Activated naive CD8-positive, alpha-beta T cell treated with anti-CD3 and anti-CD28 coated beads, Interleukin-2, amount 50 U/mL, for 16 hours (primary cell): ENCODE measurements around the gene EHD3.

ENCODE experiments used
- DNase-seq: peaks from one replicate; pipeline ENCODE4 v3.0.0-alpha.2; 2020; ENCODE audit warnings: low read depth, low spot score

EHD3 gene

DNA sequence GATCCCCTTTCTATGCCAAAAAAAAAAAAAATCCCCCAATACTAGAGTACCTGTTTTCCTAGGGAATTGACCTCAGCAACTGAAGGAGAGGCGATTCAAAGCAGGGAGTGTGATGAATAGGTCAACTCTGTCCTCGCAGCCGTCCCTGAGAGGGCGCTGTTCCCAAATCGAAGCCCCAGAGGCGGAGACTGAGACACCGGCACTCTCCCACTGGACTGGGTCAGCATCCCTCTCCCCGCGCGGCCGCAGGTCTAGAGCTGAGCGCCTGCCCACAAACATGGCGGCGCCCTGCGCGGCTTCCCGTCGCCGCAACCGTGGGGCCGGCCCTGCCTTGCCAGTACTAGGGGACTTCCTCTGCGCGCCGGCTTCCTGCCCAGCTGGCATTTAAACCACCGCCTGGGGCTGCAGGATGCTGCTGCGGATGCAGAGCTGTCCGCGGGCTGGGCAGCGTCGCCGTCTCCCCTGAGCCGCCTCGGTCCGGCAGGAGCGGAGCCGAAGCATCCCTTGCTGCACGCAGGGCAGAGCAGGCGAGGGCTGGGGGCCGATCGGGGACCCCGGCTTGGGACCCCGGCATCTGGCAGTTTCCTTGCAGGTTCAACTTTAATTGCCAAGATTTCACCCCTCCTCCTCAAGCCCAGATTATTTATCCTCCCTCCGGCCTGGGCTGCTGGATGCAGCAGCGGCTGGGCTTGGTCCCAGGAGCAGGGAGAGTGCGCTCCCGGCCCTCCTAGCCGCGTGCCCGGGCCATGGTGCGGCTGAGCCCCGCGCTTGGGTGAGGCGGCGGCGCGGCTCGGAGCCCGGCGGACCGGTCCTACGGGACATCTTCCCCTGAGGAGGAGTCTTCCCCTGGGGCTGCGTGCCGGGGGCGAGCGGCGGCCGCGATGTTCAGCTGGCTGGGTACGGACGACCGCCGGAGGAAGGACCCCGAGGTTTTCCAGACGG lies at the start of gene EHD3:
EHD3 (plus strand) TSS at position 412 of the 942 bp plus-strand sequence; CDS start at position 882, 470 bp downstream.
- DNase-seq = peak; percentile 52

DNA sequence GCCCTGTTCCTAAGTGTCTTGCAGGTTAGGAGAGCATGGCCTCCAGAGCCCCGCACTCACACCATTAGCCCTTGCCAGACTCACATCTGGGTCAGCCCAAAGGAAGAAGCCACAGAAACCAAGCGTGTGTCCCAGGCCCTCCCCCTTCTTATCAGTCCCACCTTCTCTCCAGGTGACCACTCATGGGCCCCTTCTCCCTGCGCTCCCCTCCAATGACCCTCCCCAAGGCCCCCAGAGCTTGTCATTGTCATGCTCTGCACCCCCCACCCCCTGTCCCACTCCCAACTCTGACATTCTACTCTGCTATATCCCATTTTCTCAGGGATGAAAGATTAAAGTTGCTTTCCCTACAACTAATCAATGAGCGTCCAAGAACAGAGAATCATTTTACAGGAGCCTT lies 46.8 kb upstream of the EHD3 start:
- DNase-seq = no peak

DNA sequence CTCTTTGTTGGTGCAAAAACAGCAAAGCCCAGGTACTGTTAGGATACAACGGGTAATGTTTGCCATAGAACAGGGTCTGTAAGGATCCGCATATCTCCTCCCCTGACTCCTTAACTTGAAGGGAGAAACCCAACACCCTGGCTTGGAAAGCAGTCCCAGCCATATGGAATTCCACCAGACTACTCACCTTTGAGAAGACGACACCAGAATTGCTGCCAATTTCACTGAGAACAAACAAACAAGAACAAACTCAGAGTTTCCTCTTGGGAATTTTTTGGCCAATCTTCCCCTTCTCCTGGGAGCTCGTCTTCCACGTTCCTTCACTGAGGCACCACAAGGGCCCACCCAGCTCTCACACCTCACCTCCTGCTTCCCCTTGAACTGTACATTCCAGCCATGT lies 45.8 kb upstream of the EHD3 start:
- DNase-seq = no peak

DNA sequence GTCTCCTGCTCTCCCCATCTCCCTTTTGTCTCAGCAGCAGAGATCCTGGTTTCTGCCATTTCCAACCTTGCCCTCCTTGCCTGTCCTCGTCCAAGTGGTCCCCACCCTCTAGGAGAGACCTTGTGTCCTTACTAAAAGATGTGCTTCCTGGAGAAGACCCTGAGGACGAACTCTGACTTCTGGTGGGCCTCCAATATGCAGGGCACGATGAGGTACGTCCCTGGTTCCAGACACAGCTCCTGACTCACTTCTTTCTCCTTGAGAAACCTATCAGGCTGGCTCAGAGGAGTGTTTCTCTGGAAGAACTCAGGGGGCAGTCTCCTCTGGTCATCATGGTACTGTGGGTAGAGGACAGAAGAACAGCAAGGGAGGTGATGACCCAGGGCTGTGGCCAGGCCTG lies 44.8 kb upstream of the EHD3 start:
- DNase-seq = no peak

DNA sequence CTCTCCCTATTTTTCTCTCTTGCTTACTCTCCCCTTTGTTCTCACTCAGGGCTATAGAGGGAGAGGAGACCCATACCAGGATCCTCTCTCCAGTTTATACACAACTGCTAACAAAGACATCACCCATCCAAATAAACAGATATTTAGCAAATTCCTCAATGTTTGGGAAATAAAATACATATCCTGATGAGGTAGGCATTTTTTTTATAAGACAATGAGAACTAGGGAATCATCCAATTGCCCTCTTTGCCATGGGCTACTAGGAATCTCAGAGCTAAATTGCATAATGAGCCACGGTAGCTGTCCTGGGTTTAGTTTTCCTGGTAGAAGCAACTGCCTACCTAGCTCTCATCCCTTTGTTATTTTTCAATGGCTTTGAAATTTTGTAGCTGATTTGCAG lies 43.8 kb upstream of the EHD3 start:
- DNase-seq = no peak

DNA sequence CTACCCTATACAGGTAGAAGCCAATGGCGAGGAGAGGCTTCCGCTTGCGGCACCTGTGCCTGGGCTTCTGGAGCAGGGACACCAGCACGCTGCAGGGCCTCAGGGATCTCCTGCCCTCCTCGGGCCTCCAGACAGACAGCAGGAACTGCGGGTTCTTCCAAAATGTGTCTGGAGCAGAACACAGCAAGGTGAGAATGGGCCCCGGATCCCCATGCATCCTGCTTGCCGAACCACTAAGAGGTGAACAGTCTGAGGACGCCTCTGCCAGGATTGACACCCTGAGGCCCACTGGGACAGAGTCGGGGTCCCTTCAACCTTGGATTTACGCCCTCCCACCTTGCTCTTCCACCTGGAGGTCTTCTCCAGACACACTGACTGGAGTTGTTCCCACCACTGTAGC lies 42.0 kb upstream of the EHD3 start:
- no peak for DNase-seq

DNA sequence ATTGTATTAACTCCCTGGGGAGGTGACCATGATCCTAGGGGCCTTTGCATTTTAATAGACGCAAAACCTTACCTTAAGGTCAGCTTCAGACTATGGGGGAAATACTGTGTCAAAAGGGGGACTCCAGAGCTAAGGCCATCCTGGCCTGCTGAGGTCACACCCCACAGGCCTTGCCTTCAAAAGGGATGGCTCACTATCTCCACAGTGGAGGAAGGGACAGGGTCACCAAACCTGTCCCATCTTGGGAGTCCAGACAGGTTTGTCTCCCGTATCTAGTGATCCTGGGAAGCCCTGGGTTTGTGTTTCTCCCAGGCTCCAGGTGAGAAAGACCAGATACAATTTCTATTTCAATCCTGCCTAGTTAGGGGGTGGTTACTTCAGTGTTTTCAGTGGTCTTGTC lies 41.6 kb upstream of the EHD3 start:
- no peak for DNase-seq

DNA sequence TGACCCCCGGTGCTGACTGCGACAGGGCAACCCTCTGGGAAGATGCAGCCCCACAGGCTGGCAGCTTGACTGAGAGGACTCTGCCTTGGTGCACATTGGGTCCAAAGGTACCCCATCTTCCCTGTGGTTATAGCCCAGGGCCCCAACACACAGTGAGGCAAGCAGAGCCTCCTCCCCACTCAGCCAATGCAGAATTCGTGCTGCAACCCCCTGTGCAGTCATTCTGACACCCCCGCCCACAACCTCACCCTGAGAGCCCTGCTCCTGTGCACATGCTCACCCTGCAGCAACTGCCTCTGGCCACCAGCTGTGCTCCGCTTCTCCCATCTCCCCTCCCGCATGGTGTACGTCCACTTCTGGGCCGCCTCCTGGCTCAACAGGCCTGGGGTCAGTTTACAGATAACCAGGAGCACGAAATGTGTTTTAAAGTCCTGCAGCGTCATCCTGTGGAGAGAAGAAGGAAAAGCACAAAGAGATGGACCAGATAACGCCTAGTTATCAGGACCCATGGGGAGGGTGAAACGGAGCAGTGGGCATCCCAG lies 41.0 kb upstream of the EHD3 start:
- DNase-seq = no peak

DNA sequence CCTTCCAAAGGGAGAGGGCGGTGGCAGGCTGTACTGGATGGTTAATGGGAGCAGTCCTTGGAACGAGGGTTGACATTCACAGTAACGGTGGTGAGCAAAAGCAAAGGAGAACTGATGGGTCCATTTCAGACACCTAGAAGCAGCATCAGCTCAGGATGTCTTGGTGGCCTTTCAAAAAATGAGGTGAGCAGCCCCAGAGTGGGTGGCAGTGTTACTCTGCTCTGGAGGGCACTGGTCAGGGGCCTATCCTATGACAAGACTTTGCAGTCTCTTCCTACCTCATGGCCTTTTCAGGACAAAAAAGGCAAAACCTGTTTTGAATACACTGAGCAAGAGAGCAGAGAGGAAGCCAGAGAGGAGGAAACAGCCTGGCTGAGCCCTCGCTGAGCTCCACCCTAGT lies 40.1 kb upstream of the EHD3 start:
- DNase-seq = no peak

DNA sequence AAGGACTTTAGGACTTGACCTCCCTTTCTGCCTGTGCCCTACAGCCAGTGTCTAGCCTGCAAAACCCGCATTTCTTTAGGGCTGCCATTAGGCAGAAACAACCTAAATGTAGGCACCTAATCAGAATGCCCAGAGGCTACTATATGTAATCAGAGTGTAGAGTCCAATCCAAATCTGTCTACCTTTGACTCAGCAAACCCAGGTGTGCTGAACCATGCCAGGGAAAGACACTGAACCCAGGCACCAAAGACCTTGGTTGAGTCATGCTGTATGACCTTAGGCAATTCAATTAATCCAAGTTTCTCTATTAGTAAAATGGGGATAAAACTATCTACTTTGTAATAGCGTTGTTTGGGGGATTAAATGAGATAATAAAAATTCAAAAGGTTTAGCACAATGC lies 37.3 kb upstream of the EHD3 start:
- no peak for DNase-seq

DNA sequence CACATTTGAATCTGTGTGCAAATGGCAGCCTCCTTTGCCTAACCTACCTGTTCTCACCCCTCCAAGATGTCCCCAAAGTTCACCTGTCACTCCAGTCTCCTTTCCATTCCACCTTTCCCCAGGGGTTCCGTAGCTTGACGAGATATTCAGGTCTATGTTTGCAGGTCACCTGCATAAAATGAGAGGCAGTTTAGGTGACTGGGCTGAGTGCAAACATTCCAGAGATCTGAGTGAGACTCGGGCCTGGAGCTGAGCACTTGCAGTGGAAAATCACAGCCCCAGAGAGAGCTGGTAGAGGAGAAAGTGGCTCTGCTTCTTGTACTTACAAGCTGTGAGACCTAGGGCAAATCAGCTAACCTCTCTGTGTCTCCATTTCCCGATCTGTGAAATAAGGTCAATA lies 36.8 kb upstream of the EHD3 start:
- no peak for DNase-seq

DNA sequence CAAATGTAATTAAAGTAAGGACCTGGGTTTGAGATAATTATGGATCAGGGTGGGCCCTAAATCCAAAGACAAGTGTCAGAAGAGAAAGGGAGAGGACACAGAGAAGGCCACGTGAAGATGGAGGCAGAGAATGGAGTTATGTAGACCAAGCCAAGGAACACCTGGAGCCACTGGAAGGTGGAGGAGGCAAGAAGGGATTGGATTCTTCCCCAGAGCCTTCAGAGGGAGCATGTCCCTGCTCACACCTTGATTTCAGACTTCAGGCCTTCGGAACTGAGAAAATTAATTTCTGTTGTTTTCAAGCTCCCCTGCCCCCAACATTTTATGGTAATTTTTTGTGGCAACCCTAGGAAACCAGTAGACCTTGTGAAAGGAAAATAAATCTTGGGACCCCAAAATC lies 36.3 kb upstream of the EHD3 start:
- DNase-seq = no peak

DNA sequence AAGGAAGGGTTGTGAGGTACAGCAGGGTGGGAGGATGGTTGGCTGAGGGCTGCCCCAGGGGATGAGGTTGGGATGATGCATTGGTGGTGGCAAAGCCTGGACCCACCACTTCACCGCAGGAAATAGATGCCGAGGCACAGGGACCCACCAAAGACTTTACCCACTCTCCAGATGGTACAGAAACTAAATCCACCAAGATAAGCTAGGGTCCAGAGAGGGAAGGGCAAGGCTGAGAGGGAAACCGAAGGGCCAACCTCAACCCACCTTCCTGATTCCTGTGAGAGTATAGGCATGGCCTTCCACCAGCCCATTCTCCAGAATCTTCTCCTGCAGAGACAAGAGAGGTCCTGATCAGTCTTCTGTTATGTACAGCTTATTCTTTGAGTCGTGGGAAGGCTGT lies 34.7 kb upstream of the EHD3 start:
- DNase-seq = no peak

DNA sequence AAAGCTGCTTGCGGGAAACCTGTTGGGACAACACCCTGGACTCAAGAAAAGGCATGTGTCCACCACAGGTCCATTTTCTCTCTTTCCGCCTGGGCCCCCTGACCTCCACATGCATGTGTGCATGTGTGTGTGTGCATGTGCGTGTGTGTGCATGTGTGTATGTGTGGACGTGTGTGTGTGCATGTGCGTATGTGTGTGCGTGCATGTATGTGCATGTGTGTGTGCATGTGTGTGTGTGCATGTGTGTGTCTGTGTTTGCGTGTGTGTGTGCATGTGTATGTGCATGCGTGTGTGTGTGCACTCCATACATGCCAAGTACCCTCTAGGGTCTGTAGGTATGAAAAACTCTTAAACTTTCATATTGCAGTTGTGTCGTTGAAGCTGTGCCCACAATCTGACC lies 33.0 kb upstream of the EHD3 start:
- DNase-seq = no peak

DNA sequence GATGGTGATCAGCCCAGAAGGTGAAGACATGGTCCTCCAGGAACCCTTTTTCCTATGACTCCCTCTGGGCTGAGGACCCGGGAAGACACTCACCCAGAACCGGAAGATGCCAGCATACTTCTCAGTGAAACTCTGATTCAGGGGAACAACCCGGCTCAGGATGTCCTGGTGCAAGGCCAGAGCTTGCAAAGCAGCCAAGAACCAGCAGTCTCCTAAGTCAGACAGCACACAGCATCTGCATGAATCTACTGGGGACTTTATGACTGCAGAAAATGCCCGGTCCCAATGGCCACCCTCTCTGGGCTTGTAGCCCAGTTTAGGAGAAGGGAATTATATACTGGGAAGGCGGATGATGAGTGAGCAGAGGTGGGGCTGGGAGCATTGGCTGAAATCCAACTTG lies 31.9 kb upstream of the EHD3 start:
- no peak for DNase-seq

DNA sequence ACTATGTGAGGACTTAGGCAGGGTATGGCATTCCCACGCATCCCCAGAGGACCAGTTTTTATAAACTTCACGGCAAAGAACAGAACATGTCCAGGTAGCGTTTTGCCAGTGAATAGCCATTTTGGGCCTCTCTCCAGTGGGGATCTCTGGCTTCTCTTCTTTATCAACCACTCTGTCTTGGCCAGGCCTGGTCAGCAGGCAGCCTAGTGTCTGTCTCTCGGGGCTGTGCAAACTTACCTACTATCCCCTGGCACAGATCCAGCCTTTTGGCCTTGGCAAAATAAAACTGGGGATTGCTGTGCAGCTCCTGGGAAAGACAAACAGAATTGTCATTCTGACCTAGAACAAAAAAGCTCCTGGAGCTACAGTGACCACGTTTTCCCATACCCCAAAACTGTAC lies 31.1 kb upstream of the EHD3 start:
- DNase-seq = no peak

DNA sequence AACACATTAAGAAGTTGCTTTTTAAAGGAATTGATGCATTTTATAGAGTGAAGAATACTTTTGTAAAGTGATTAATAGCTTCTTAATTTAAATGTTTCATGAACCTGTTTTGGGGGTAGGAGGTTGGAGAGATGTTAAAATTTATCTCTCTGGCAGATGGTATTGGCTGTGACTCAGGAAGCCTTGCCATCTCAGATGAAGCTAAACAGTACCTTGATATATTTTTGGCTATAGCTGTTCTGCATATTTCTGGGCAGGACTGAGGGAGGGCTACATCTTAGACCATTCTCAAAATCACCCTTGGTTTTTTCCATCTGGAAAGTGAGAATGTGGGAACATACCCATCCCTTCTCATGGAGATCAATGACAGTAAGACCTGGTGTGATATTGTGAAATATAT lies 30.0 kb upstream of the EHD3 start:
- no peak for DNase-seq

DNA sequence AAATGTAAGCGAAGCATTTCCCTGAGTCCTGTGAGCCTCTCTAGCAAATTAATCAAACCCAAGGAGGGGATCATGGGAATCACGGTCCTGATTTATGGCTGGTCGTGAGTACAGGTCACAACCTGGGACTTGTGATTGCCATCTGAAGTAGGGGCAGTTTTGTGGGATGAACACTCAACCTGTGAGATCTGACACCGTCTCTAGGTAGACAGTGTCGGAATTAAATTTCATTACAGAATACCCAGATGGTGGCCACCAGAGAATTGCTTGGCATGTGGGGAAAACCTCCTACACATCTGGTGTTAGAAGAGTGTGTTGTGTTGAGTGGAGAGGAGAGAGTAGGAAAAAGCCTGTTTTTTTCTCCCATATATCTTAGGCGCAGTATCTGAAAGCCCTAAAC lies 29.2 kb upstream of the EHD3 start:
- no peak for DNase-seq

DNA sequence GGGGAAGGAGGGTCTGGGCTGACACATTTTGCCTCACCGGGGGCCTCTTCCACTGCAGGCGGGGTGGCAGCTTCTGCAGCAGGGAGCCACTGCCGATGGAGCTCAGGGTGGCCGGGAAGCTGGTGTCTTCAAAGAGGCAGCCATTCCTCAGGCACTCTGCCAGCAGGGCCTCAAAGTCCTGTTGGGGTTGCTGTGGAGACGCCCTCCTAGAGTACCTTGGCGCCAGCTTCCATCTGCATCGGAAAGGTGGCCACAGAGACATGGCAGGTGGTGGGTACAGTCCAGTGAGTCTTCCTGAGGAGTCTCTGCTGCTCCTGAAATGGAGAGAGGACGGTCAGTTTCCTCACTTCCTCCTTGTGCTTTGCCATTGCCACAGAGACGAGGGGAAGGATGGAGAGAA lies 28.8 kb upstream of the EHD3 start:
- DNase-seq = no peak

DNA sequence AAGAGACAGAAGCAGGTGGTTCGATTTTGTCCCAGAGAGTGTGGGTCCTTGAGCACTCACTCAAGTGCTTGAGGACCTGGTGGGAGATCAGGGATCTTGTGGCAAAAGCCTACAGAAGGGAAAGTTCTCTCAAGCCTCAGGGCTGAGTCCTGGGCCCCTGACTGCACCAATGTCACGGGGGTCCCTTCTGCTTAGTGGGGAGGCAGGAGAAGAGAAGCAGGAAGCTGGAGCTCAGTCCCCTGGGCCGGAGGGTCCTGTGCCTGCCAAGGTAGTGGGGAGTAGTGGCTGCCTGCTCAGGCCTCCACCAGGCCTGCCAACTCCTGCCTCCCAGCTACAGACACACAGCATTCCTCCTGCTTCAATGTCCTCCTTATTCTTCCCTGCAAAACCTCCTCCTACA lies 28.3 kb upstream of the EHD3 start:
- no peak for DNase-seq

DNA sequence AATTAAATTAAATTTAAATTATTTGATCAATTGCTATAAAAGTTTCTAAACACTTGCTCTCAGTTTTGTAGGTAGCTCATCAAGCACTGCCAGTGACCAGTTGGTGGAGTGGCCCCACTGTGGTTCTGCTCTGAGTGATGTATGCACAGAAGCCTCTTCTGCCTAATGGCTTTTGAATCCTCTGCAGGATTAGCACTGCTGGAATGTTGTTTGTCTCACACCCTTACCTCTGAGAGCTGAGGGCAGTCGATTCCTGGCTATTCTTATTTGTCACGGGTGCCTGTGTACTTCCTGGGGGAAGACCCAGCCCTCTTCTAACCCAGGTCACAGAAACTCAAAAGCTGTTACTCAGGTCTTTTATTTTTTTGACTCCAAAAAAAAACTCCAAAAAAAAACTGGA lies 26.2 kb upstream of the EHD3 start:
- DNase-seq = no peak

DNA sequence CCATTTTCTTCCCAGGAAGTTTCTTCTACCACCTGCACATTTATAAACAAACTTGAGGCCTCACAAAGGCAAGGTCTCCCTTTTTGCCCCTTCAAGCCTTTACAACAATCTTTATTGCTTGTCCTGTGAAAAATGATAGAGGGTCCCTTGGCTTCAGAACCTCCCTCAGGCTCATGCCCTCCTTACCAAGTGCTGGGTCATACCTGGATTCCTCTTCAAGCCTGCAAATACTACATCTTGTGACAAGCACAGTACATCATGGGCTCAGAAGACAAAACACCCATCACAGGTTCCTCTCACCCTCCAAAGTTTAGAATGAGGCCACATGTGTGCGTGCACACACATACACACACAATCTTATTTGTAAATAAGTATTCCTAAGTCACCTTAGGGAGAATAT lies 25.7 kb upstream of the EHD3 start:
- no peak for DNase-seq
